GM13976 (cell line): ENCODE results near the gene GPC5.

Experiments used
- DNase-seq: peaks from one replicate; pipeline ENCODE4 v3.0.0; 2012; ENCODE audit warnings: low spot score
- CTCF ChIP-seq: IDR thresholded peaks from 2 replicates; pipeline ENCODE4 v1.5.1; 2012; ENCODE audit warnings: borderline replicate concordance, mild to moderate bottlenecking; ENCODE audit not compliant: insufficient read depth; ENCODE audit errors: extremely low read depth, missing control alignments, control extremely low read depth
- in situ Hi-C: fragments of 300-500 bp; cut with MboI; formaldehyde crosslinking; loops from one replicate; pipeline ENCODE4 v1.12.0; 2022; ENCODE audit warnings: low sequenced_read_pairs, mixed read lengths, inconsistent platforms; ENCODE audit not compliant: unreplicated experiment

GPC5 gene

GRCh38 chr13:92553470-92554114, 1155.2 kb downstream of the GPC5 start:
- DNase-seq, result no peak
- in situ Hi-C loops, result no loop called here
- TF ChIP-seq CTCF, result no peak

- no peak for TF ChIP-seq CTCF
- in situ Hi-C loops, result no loop called here
- no peak for DNase-seq
Observed at GRCh38 chr13:92560883-92561282, 1162.5 kb downstream of the GPC5 start.

- in situ Hi-C loops, result no loop called here
- TF ChIP-seq CTCF, result no peak
- DNase-seq, result no peak
Observed at GRCh38 chr13:92564942-92565341, 1166.5 kb downstream of the GPC5 start.

- in situ Hi-C loops, result no loop called here
- no peak for TF ChIP-seq CTCF
- DNase-seq, result no peak
Observed at GRCh38 chr13:92566767-92567166, 1168.3 kb downstream of the GPC5 start.

- TF ChIP-seq CTCF, result no peak
- no peak for DNase-seq
- in situ Hi-C loops, result no loop called here
Observed at GRCh38 chr13:92572190-92572589, 1173.8 kb downstream of the GPC5 start.

GRCh38 chr13:92573467-92574057, 1175.1 kb downstream of the GPC5 start:
- no peak for TF ChIP-seq CTCF
- in situ Hi-C loops, result no loop called here
- DNase-seq, result no peak
